Measurements from ENCODE around the gene TPGS1.

Gene TPGS1

GRCh38 chr19:494171-495080 is 12.9 kb upstream of the TPGS1 start:
- no peak for TF ChIP-seq CTCF (IDR thresholded peaks at IDR 0.05; ENCODE audit: low read depth, low read length)
- H3K4me3 ChIP-seq (ENCODE audit: low read depth, low read length): no peak overlapping the region

GRCh38 chr19:495081-495401 is 12.3 kb upstream of the TPGS1 start:
- no peak for TF ChIP-seq CTCF (IDR thresholded peaks at IDR 0.05; ENCODE audit: low read depth, low read length)
- no peak overlapping the region for H3K4me3 ChIP-seq (ENCODE audit: low read depth, low read length)

GRCh38 chr19:495402-496111 is 11.7 kb upstream of the TPGS1 start:
- peak; percentile 78 for TF ChIP-seq CTCF (IDR thresholded peaks at IDR 0.05; ENCODE audit: low read depth, low read length)
- no peak overlapping the region for H3K4me3 ChIP-seq (ENCODE audit: low read depth, low read length)

GRCh38 chr19:496112-496665 is 11.1 kb upstream of the TPGS1 start, which contains the start of gene MADCAM1:
Gene MADCAM1, plus strand, starts transcription at chr19:496486. Its CDS starts 14 bp downstream, at chr19:496500.
- TF ChIP-seq CTCF (IDR thresholded peaks at IDR 0.05; ENCODE audit: low read depth, low read length): no peak
- no peak within 1 kb of the TSS for H3K4me3 ChIP-seq (ENCODE audit: low read depth, low read length)

- no peak overlapping the region for H3K4me3 ChIP-seq (ENCODE audit: low read depth, low read length)
- TF ChIP-seq CTCF (IDR thresholded peaks at IDR 0.05; ENCODE audit: low read depth, low read length): no peak
These were observed 10.3 kb upstream of the TPGS1 start for GRCh38 chr19:496986-497385.

- TF ChIP-seq CTCF (IDR thresholded peaks at IDR 0.05; ENCODE audit: low read depth, low read length): no peak
- no peak overlapping the region for H3K4me3 ChIP-seq (ENCODE audit: low read depth, low read length)
These were observed 9.8 kb upstream of the TPGS1 start for GRCh38 chr19:497491-497868.

Data from WI38 (cell line).